ENCODE measurements around the gene TCAIM. TPM values are rescaled to one million over a fixed set of nuclear protein-coding genes. Genes with fewer than 3 reads are reported as not detected.

TCAIM gene
- total RNA-seq, 2 donors from 2014 or later = 23.2 to 26.3 TPM

DNA sequence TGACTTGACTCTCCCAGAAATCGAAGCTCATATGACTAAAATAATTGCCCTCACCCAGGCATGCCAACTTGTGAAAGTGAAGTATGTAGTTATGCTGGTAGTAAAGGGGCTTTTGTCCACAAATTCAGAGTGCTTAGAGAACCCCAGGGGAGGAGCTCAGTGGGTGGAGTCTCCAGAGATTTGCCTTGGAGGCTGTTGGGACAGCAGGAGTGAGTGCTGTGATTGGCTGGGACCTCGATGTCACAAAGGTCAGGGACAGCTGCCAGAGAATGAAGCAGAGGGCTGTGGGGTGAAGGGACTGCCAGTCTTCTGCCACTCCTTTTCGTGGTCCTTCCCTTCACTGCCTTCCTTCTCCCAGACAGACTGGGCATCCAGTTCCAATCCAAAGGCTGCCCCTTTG is 89.1 kb downstream of the TCAIM start:
- DNase-seq = peak; percentile 61

GRCh38 chr3:44428910-44429309 is 90.3 kb downstream of the TCAIM start:
- Mint-ChIP-seq H3K4me1 (no peaks in the 10 kb centered on the region), H3K27ac (no peak overlapping the region), H3K4me3 (no peak overlapping the region), H3K27me3 (ENCODE audit: insufficient read depth) (no peaks in the 10 kb centered on the region), H3K36me3 (ENCODE audit: low read depth) (no peaks in the 10 kb centered on the region), H3K9me3 (no peaks in the 10 kb centered on the region)
- Histone ChIP-seq H3K9ac (ENCODE audit: extremely low read depth, low read length, poor library complexity, severe bottlenecking) (no peak overlapping the region), H3K27ac (ENCODE audit: low read depth, low read length) (no peak overlapping the region), H3K4me1 (ENCODE audit: control insufficient read depth, insufficient read depth, low read length) (no peaks in the 10 kb centered on the region), H3K36me3 (ENCODE audit: control insufficient read depth, insufficient read depth, low read length) (no peaks in the 10 kb centered on the region), H3K9me3 (ENCODE audit: control insufficient read depth, low read length) (no peaks in the 10 kb centered on the region), H3K27me3 (ENCODE audit: control insufficient read depth, insufficient read depth, low read length, poor library complexity, severe bottlenecking) (no peaks in the 10 kb centered on the region), H3K4me3 (ENCODE audit: low read length) (no peak overlapping the region)
- TF ChIP-seq, protein P1, sequence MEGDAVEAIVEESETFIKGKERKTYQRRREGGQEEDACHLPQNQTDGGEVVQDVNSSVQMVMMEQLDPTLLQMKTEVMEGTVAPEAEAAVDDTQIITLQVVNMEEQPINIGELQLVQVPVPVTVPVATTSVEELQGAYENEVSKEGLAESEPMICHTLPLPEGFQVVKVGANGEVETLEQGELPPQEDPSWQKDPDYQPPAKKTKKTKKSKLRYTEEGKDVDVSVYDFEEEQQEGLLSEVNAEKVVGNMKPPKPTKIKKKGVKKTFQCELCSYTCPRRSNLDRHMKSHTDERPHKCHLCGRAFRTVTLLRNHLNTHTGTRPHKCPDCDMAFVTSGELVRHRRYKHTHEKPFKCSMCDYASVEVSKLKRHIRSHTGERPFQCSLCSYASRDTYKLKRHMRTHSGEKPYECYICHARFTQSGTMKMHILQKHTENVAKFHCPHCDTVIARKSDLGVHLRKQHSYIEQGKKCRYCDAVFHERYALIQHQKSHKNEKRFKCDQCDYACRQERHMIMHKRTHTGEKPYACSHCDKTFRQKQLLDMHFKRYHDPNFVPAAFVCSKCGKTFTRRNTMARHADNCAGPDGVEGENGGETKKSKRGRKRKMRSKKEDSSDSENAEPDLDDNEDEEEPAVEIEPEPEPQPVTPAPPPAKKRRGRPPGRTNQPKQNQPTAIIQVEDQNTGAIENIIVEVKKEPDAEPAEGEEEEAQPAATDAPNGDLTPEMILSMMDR (conservative IDR thresholded peaks at IDR 0.05) = no peak
- 88 to 89% methylated on average over 3 to 7 of the region's 7 CpGs for WGBS, 2 experiments (ENCODE audit: insufficient coverage in 1 of 2, insufficient read length in 1 of 2)
- DNase-seq = no peak

More for the DNA sequence above, 89.1 kb downstream of the TCAIM start:
- Histone ChIP-seq H3K9ac (ENCODE audit: extremely low read depth, low read length, poor library complexity, severe bottlenecking) (no peak overlapping the region), H3K4me3 (ENCODE audit: low read length) (no peak overlapping the region), H3K9me3 (ENCODE audit: control insufficient read depth, low read length) (no peaks in the 10 kb centered on the region), H3K36me3 (ENCODE audit: control insufficient read depth, insufficient read depth, low read length) (no peaks in the 10 kb centered on the region), H3K27ac (ENCODE audit: low read depth, low read length) (no peak overlapping the region), H3K4me1 (ENCODE audit: control insufficient read depth, insufficient read depth, low read length) (no peaks in the 10 kb centered on the region), H3K27me3 (ENCODE audit: control insufficient read depth, insufficient read depth, low read length, poor library complexity, severe bottlenecking) (no peaks in the 10 kb centered on the region)
- Mint-ChIP-seq H3K27me3 (ENCODE audit: insufficient read depth) (no peaks in the 10 kb centered on the region), H3K36me3 (ENCODE audit: low read depth) (no peaks in the 10 kb centered on the region), H3K4me1 (peaks cover under 1% of the 10 kb centered on the region), H3K9me3 (no peaks in the 10 kb centered on the region), H3K27ac (no peak overlapping the region), H3K4me3 (no peak overlapping the region)
- TF ChIP-seq, protein P1 (conservative IDR thresholded peaks at IDR 0.05) = no peak
- WGBS, 2 experiments (ENCODE audit: insufficient coverage in 1 of 2, insufficient read length in 1 of 2) = 86 to 100% methylated on average over 2 to 3 of the region's 3 CpGs

GRCh38 chr3:44429459-44429858 is 90.9 kb downstream of the TCAIM start:
- H3K4me1 ChIP-seq (ENCODE audit: control insufficient read depth, insufficient read depth, low read length) = no peaks in the 10 kb centered on the region
- H3K9me3 ChIP-seq (ENCODE audit: control insufficient read depth, low read length) = no peaks in the 10 kb centered on the region
- no peak overlapping the region for H3K27ac ChIP-seq (ENCODE audit: low read depth, low read length)
- no peaks in the 10 kb centered on the region for H3K9me3 Mint-ChIP-seq
- no peaks in the 10 kb centered on the region for H3K27me3 ChIP-seq (ENCODE audit: control insufficient read depth, insufficient read depth, low read length, poor library complexity, severe bottlenecking)
- no peak overlapping the region for H3K9ac ChIP-seq (ENCODE audit: extremely low read depth, low read length, poor library complexity, severe bottlenecking)
- H3K36me3 Mint-ChIP-seq (ENCODE audit: low read depth) = no peaks in the 10 kb centered on the region
- H3K36me3 ChIP-seq (ENCODE audit: control insufficient read depth, insufficient read depth, low read length) = no peaks in the 10 kb centered on the region
- H3K4me1 Mint-ChIP-seq = no peaks in the 10 kb centered on the region
- WGBS, 2 experiments (ENCODE audit: insufficient coverage in 1 of 2, insufficient read length in 1 of 2) = 97 to 100% methylated on average over 6 of the region's 6 CpGs
- TF ChIP-seq, protein P1 (conservative IDR thresholded peaks at IDR 0.05) = no peak
- no peak overlapping the region for H3K4me3 ChIP-seq (ENCODE audit: low read length)
- H3K27me3 Mint-ChIP-seq (ENCODE audit: insufficient read depth) = no peaks in the 10 kb centered on the region
- DNase-seq = no peak
- H3K27ac Mint-ChIP-seq = no peak overlapping the region
- no peak overlapping the region for H3K4me3 Mint-ChIP-seq
